ENCODE results near the gene SMIM32.

Gene SMIM32

GRCh38 chr5:136216230-136216629 is 23.3 kb upstream of the SMIM32 start:
- H3K4me3 ChIP-seq (replicated peaks; ENCODE audit: low read depth, low read length) = no peak overlapping the region
- no peak for TF ChIP-seq CTCF (IDR thresholded peaks at IDR 0.05; ENCODE audit: low read length, missing control alignments)
- DNase-seq (ENCODE audit: low read depth) = no peak

GRCh38 chr5:136215812-136216211 is 22.9 kb upstream of the SMIM32 start:
- no peak for DNase-seq (ENCODE audit: low read depth)
- no peak for TF ChIP-seq CTCF (IDR thresholded peaks at IDR 0.05; ENCODE audit: low read length, missing control alignments)
- no peak overlapping the region for H3K4me3 ChIP-seq (replicated peaks; ENCODE audit: low read depth, low read length)

GRCh38 chr5:136213919-136214493 is 21.0 kb upstream of the SMIM32 start:
- DNase-seq (ENCODE audit: low read depth) = no peak
- TF ChIP-seq CTCF (IDR thresholded peaks at IDR 0.05; ENCODE audit: low read length, missing control alignments) = no peak

GRCh38 chr5:136212252-136212721 is 19.3 kb upstream of the SMIM32 start:
- peak; percentile 65 for DNase-seq (ENCODE audit: low read depth)
- TF ChIP-seq CTCF (IDR thresholded peaks at IDR 0.05; ENCODE audit: low read length, missing control alignments) = peak; percentile 92
- H3K4me3 ChIP-seq (replicated peaks; ENCODE audit: low read depth, low read length) = no peak overlapping the region

More at GRCh38 chr5:136213919-136214493, 21.0 kb upstream of the SMIM32 start:
- H3K4me3 ChIP-seq (replicated peaks; ENCODE audit: low read depth, low read length) = no peak overlapping the region

GRCh38 chr5:136211282-136212040 is 18.5 kb upstream of the SMIM32 start:
- TF ChIP-seq CTCF (IDR thresholded peaks at IDR 0.05; ENCODE audit: low read length, missing control alignments) = no peak
- no peak overlapping the region for H3K4me3 ChIP-seq (replicated peaks; ENCODE audit: low read depth, low read length)
- DNase-seq (ENCODE audit: low read depth) = no peak

- TF ChIP-seq CTCF (IDR thresholded peaks at IDR 0.05; ENCODE audit: low read length, missing control alignments) = no peak
- DNase-seq (ENCODE audit: low read depth) = peak; percentile 14
- H3K4me3 ChIP-seq (replicated peaks; ENCODE audit: low read depth, low read length) = no peak overlapping the region
Measured at GRCh38 chr5:136210259-136210658, 17.3 kb upstream of the SMIM32 start.

Data from fibroblast of pulmonary artery (primary cell).